Upper lobe of left lung (tissue), 4 donors: ENCODE results near the gene PRKAG2.

ENCODE experiments used
- CTCF ChIP-seq, 6 experiments: fragments of 450-650 bp in 4 of 6; fragments of 200-600 bp in 2 of 6; sonication (generic) in 2 of 6; IDR thresholded peaks; one replicate each; pipeline ENCODE4 v1.5.1; 2016 to 2019; ENCODE audit warnings: antibody characterized with exemption in 6 of 6
- POLR2A ChIP-seq, 4 donors: fragments of 450-650 bp; IDR thresholded peaks; one replicate each; pipeline ENCODE4 v1.5.1; 2016 to 2017; ENCODE audit warnings: antibody characterized with exemption in 4 of 4, mild to moderate bottlenecking in 2 of 4

GRCh38 chr7:151856516-151856915 is 20.4 kb downstream of the PRKAG2 start:
- TF ChIP-seq CTCF (IDR thresholded peaks at IDR 0.05) (no peak), POLR2A (IDR thresholded peaks at IDR 0.05) (no peak)
